Measurements from ENCODE around the gene DGKA.
A peak's percentile ranks its signal among the peaks of the same experiment; 100 is the strongest.
"Not testable (repeated sequence)": the region's sequence is repeated elsewhere in the genome, so short reads cannot be mapped to it uniquely, and the experiment has no call there.

The DGKA gene

DNA sequence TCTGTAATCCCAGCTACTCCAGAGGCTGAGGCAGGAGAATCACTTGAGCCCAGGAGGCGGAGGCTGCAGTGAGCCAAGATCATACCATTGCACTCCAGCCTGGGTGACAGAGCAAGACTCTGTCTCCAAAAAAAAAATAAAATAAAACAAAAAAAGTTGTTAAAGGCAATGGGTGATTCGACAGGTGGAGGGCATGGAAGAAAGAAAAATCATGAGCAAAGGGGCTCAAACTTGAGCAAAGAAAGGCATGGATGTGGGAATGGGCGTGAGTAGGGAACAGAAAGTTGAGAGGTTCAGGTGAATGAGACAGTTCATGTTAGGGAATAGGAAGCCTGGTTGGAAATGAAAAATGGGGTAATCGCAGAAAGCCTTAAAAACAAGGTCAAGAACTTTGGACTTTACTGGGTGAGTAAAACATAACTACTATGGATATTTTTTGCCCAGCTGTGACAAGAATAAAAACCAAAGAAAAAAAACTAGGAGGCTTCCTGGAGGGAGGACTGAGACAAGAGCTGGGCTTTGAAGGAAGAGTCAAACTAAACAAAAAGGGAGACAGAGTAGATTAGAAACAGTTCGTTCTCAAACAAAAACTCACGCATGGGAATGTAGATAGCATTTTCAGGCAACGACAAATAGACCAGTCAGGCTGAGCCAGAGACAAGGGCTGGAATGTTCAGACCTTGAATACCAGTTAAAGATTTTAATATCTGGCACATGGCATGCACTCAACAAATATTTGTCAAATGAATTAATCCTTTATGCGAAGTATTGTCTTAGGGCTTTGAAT, 22.0 kb upstream of the DGKA start:
- TF ChIP-seq, protein P1, sequence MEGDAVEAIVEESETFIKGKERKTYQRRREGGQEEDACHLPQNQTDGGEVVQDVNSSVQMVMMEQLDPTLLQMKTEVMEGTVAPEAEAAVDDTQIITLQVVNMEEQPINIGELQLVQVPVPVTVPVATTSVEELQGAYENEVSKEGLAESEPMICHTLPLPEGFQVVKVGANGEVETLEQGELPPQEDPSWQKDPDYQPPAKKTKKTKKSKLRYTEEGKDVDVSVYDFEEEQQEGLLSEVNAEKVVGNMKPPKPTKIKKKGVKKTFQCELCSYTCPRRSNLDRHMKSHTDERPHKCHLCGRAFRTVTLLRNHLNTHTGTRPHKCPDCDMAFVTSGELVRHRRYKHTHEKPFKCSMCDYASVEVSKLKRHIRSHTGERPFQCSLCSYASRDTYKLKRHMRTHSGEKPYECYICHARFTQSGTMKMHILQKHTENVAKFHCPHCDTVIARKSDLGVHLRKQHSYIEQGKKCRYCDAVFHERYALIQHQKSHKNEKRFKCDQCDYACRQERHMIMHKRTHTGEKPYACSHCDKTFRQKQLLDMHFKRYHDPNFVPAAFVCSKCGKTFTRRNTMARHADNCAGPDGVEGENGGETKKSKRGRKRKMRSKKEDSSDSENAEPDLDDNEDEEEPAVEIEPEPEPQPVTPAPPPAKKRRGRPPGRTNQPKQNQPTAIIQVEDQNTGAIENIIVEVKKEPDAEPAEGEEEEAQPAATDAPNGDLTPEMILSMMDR (IDR thresholded peaks at IDR 0.05; ENCODE audit: low read length, missing control alignments), result no peak
- H3K4me3 ChIP-seq (replicated peaks; ENCODE audit: low read depth, low read length), result no peak overlapping the region
- peak; percentile 64 for DNase-seq (ENCODE audit: low read depth)

DNA sequence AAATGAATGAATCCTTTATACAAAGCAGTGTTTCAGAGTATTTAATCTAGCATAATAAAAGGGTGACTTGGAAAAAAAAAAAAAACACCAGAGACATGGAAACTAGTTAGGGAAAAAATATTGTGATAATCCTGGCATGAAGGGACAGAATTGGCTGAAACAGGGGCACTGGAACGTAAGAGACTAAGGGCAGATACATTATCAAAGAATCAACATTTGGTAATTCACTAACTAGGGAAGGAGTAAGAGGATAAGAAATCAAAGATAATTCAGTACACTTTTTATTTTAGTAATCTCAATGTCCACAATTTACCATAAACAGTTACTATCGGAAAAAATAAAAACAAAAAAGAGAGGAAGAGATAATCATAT, 21.5 kb upstream of the DGKA start:
- TF ChIP-seq, protein P1 (IDR thresholded peaks at IDR 0.05; ENCODE audit: low read length, missing control alignments), result no peak
- DNase-seq (ENCODE audit: low read depth), result no peak
- no peak overlapping the region for H3K4me3 ChIP-seq (replicated peaks; ENCODE audit: low read depth, low read length)

DNA sequence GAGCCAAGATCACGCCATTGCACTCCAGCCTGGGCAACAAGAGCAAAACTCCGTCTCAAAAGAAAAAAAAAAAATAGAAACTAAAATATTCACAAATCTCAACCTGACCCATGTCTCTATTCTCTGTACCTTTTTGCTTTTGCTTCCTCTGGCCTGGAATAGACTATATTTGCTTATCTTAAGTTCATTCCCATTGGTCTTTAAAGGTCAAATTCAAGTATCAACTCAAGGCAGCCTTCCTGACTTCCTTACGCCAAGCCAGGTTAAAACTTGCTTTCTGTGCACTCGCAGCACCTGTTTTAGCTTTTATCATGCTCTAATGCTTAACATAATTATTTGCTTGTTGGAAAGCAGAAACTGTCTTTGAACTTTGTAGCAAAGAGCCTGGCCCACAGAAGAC, 18.1 kb upstream of the DGKA start:
- no peak overlapping the region for H3K4me3 ChIP-seq (replicated peaks; ENCODE audit: low read depth, low read length)
- TF ChIP-seq, protein P1 (IDR thresholded peaks at IDR 0.05; ENCODE audit: low read length, missing control alignments), result no peak
- no peak for DNase-seq (ENCODE audit: low read depth)

DNA sequence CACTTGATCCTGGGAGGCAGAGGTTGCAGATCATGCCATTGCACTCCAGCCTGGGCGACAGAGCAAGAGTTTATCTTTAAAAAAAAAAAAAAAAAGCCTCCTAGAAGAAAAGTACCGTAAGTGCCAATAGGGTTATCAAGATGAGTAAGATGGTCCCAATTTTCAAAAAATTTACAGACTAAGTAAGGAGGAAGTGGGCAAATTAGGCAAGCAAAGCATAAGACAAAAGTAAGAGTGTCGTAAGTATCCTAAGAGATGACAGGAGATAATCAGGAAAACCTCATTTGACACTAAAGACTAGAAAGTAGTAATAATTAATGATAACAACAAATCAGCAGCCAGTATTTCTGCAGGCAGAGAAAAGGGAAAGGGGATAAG, 15.5 kb upstream of the DGKA start:
- no peak overlapping the region for H3K4me3 ChIP-seq (replicated peaks; ENCODE audit: low read depth, low read length)
- no peak for DNase-seq (ENCODE audit: low read depth)
- TF ChIP-seq, protein P1 (IDR thresholded peaks at IDR 0.05; ENCODE audit: low read length, missing control alignments), result no peak

DNA sequence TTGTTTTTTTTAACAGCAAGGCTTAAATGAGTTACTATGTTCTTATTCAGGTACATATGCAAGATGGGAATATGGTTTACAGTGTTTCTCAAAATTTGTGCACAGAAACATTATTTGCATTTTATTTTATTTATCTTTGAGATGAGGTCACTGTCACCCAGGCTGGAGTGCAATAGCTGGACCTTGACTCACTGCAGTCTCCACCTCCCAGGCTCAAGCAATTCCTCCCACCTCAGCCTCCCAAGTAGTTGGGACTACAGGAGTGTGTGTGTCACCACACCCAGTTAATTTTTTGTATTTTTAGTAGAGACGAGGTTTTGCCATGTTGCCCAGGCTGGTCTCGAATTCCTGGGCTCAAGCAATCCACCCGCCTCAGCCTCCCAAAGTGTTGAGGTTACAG, 11.9 kb upstream of the DGKA start:
- DNase-seq (ENCODE audit: low read depth), result peak; percentile 46
- not testable (repeated sequence) for H3K4me3 ChIP-seq (replicated peaks; ENCODE audit: low read depth, low read length)

DNA sequence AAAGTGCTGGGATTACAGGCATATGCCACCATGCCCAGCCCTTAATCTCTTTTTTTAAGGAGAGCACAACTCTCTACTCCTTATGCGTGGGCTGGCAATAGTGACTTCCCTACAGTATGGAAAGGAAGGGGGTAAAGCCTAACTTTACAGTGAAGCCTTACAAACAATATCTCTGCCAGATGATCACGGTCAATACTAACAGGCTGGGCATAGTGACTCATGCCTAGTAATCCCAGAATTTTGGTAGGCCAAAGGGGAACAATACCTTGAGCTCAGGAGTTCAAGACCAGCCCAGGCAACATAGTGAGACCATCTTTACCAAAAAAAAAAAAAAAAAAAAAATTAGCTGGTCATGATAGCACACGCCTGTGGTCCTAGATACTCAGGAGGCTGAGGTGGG, 8.8 kb upstream of the DGKA start:
- no peak overlapping the region for H3K4me3 ChIP-seq (replicated peaks; ENCODE audit: low read depth, low read length)
- DNase-seq (ENCODE audit: low read depth), result no peak
- TF ChIP-seq, protein P1 (IDR thresholded peaks at IDR 0.05; ENCODE audit: low read length, missing control alignments), result no peak

DNA sequence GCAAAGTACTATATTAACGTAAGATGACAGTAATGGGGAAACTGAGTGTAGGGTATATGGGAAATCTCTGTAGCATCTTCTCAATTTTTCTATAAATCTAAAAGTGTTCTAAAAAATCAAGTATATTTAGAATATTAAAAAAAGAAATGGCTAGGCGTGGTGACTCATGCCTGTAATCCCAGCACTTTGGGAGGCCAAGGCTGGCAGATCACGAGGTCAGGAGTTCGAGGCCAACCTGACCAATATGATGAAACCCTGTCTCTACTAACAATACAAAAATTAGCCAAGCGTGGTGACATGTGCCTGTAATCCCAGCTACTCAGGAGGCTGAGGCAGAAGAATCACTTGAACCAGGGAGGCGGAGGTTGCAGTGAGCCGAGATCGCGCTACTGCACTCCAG, 7.3 kb upstream of the DGKA start:
- DNase-seq (ENCODE audit: low read depth); H3K4me3 ChIP-seq (replicated peaks; ENCODE audit: low read depth, low read length): not testable (repeated sequence)

DNA sequence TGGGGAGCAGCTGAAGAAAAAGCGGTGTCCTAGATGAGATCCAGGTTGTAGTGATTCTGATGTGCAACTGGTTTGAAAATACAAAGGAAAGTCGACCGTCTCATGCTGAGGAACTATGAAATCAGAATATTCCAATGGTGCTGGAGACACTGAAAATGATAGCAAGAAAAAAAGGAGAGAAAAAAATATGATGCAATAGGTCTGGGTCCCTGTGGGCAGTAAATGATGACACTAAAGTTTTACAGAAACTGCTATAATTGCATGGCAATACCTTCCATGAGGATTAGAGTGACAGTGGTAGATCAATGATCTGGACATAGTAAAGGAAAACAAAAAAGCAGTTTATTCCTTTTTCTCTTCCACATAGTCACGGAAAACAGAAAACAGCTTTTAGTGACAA, 5.6 kb upstream of the DGKA start:
- H3K4me3 ChIP-seq (replicated peaks; ENCODE audit: low read depth, low read length), result no peak overlapping the region
- TF ChIP-seq, protein P1 (IDR thresholded peaks at IDR 0.05; ENCODE audit: low read length, missing control alignments), result no peak
- DNase-seq (ENCODE audit: low read depth), result no peak
